Liver (tissue), 9 donors: ENCODE data around the gene GALNT4. TPM values are rescaled to one million over a fixed set of nuclear protein-coding genes. Genes with fewer than 3 reads are reported as not detected.

ENCODE experiments used
- DNase-seq: peaks from one replicate; pipeline ENCODE4 v3.0.0-alpha.2; 2017; ENCODE audit warnings: low spot score
- H3K27ac ChIP-seq, 2 donors: one replicate each; pipeline ENCODE4 v1.7.0; 2013; ENCODE audit warnings: inconsistent platforms in 2 of 2, low read length in 2 of 2, control low read depth in 1 of 2, low read depth in 1 of 2, mild to moderate bottlenecking in 1 of 2
- H3K27me3 ChIP-seq, 4 donors: one replicate each; pipeline versions ENCODE4 v1.6.1 to v1.7.0; 2013; ENCODE audit warnings: low read length in 3 of 4, inconsistent platforms in 1 of 4, mild to moderate bottlenecking in 1 of 4, moderate library complexity in 1 of 4; ENCODE audit not compliant: control insufficient read depth in 4 of 4, insufficient read depth in 4 of 4
- H3K36me3 ChIP-seq, 4 donors: one replicate each; pipeline versions ENCODE4 v1.6.1 to v1.7.0; 2013; ENCODE audit warnings: low read length in 3 of 4, mild to moderate bottlenecking in 3 of 4, low read depth in 1 of 4, moderate library complexity in 1 of 4; ENCODE audit not compliant: control insufficient read depth in 4 of 4, insufficient read depth in 3 of 4
- H3K4me1 ChIP-seq, 4 donors: one replicate each; pipeline versions ENCODE4 v1.6.1 to v1.7.0; 2013; ENCODE audit warnings: low read length in 3 of 4, mild to moderate bottlenecking in 3 of 4, moderate library complexity in 1 of 4; ENCODE audit not compliant: control insufficient read depth in 4 of 4, insufficient read depth in 4 of 4
- H3K4me3 ChIP-seq, 3 donors: one replicate each; pipeline versions ENCODE4 v1.6.1 to v1.7.0; 2013; ENCODE audit warnings: low read length in 3 of 3, control low read depth in 1 of 3, low read depth in 1 of 3, mild to moderate bottlenecking in 1 of 3
- H3K9ac ChIP-seq, 2 donors: one replicate each; pipeline ENCODE4 v1.7.0; 2013; ENCODE audit warnings: low read length in 2 of 2, mild to moderate bottlenecking in 2 of 2, moderate library complexity in 2 of 2, control low read depth in 1 of 2, low read depth in 1 of 2
- H3K9me3 ChIP-seq, 4 donors: one replicate each; pipeline versions ENCODE4 v1.6.1 to v1.7.0; 2013; ENCODE audit warnings: low read length in 3 of 4; ENCODE audit not compliant: control insufficient read depth in 4 of 4
- ATF3 ChIP-seq: IDR thresholded peaks from 2 replicates; pipeline ENCODE4 v1.6.1; 2016; ENCODE audit warnings: antibody characterized with exemption
- CTCF ChIP-seq: fragments of 150-350 bp; IDR thresholded peaks from 2 replicates; pipeline ENCODE4 v1.5.1; 2017; ENCODE audit warnings: improper control_type of control experiment, low read depth, low read length; ENCODE audit not compliant: missing input control
- FOXA2 ChIP-seq: IDR thresholded peaks from 2 replicates; pipeline ENCODE4 v1.6.1; 2016; ENCODE audit warnings: antibody characterized with exemption
- GABPA ChIP-seq, 2 donors: IDR thresholded peaks in 1 of 2; conservative IDR thresholded peaks in 1 of 2; 2 replicates each; pipeline ENCODE4 v1.6.1; 2016; ENCODE audit warnings: antibody characterized with exemption in 2 of 2, mild to moderate bottlenecking in 1 of 2, moderate library complexity in 1 of 2
- HNF4A ChIP-seq, 2 donors: conservative IDR thresholded peaks; 2 replicates each; pipeline ENCODE4 v1.6.1; 2016; ENCODE audit warnings: antibody characterized with exemption in 2 of 2, mild to moderate bottlenecking in 2 of 2
- JUND ChIP-seq, 2 donors: IDR thresholded peaks; 2 replicates each; pipeline ENCODE4 v1.6.1; 2016; ENCODE audit warnings: antibody characterized with exemption in 2 of 2
- MAX ChIP-seq: IDR thresholded peaks from 2 replicates; pipeline ENCODE4 v1.6.1; 2016; ENCODE audit warnings: antibody characterized with exemption
- NR2F2 ChIP-seq: IDR thresholded peaks from 2 replicates; pipeline ENCODE4 v1.6.1; 2016; ENCODE audit warnings: antibody characterized with exemption
- RAD21 ChIP-seq, 2 donors: IDR thresholded peaks; 2 replicates each; pipeline ENCODE4 v1.6.1; 2016; ENCODE audit warnings: antibody characterized with exemption in 2 of 2, mild to moderate bottlenecking in 2 of 2
- REST ChIP-seq: IDR thresholded peaks from 2 replicates; pipeline ENCODE4 v1.6.1; 2016; ENCODE audit warnings: antibody characterized with exemption, mild to moderate bottlenecking
- SP1 ChIP-seq: IDR thresholded peaks from 2 replicates; pipeline ENCODE4 v1.6.1; 2018; ENCODE audit warnings: antibody characterized with exemption, mild to moderate bottlenecking
- TAF1 ChIP-seq: conservative IDR thresholded peaks from 2 replicates; pipeline ENCODE4 v1.6.1; 2016; ENCODE audit warnings: antibody characterized with exemption, mild to moderate bottlenecking
- YY1 ChIP-seq: IDR thresholded peaks from 2 replicates; pipeline ENCODE4 v1.6.1; 2016; ENCODE audit warnings: antibody characterized with exemption, mild to moderate bottlenecking
- ZBTB33 ChIP-seq: IDR thresholded peaks from 2 replicates; pipeline ENCODE4 v1.6.1; 2016; ENCODE audit warnings: antibody characterized with exemption
- WGBS: extraction: QIAGEN DNeasy Blood & Tissue Kit; methylation state at CpG from one replicate; pipeline ENCODE4 v1.1.7; 2013; 5-methylcytosine and 5-hydroxymethylcytosine counted together
- polyA plus RNA-seq, 2 donors: library from polyadenylated mRNA; stranded (reverse) in 1 of 2; unstranded in 1 of 2; fragments of 200-250 nt in 1 of 2; fragments of >200 nt in 1 of 2; fragmentation: Nextera tagmentation in 1 of 2; extraction: Ambion mirVana in 1 of 2; gene quantifications; one replicate each; pipeline versions ENCODE4 v1.2.1 to v1.2.3, GENCODE V29; 2013 to 2015
- total RNA-seq, 2 donors: library from RNA; depleted of rRNA; stranded (reverse); fragments of >200 nt; gene quantifications; one replicate each; pipeline ENCODE4 v1.2.3, GENCODE V29; 2014
- donor health status: healthy.
- donor health status: healthy.
- donor health status: healthy.
- donor health status: healthy.
- donor health status: healthy.

Gene GALNT4
- total and polyA plus RNA-seq, 4 donors, result 1.7 to 17.1 (median 5.7) TPM

- WGBS, result 84% methylated on average over 6 of the region's 6 CpGs
- no peak overlapping the region for H3K4me3 ChIP-seq
- H3K27me3 ChIP-seq, result no peaks in the 10 kb centered on the region
- H3K9me3 ChIP-seq, result no peaks in the 10 kb centered on the region
- H3K9ac ChIP-seq, result no peak overlapping the region
- peaks cover 4 to 7% (median 6%) of the 10 kb centered on the region in 4 donors for H3K4me1 ChIP-seq
- DNase-seq, result no peak
- no peaks in the 10 kb centered on the region for H3K36me3 ChIP-seq
- no peak overlapping the region for H3K27ac ChIP-seq
- TF ChIP-seq ATF3 (no peak), NR2F2 (no peak), GABPA (IDR thresholded peaks at IDR 0.05 in 1 of 2, conservative IDR thresholded peaks at IDR 0.05 in 1 of 2) (no peak), CTCF (no peak), TAF1 (no peak), JUND (IDR thresholded peaks at IDR 0.05) (no peak), HNF4A (conservative IDR thresholded peaks at IDR 0.05) (no peak), RAD21 (IDR thresholded peaks at IDR 0.05) (no peak), ZBTB33 (no peak), SP1 (no peak), YY1 (no peak), MAX (no peak), FOXA2 (no peak), REST (no peak)
These were observed 49.2 kb downstream of the GALNT4 start for GRCh38 chr12:89475203-89475990.

- Histone ChIP-seq H3K36me3 (peaks cover 0 to 1% (median 0%) of the 10 kb centered on the region in 4 donors), H3K9ac (no peak overlapping the region), H3K9me3 (no peaks in the 10 kb centered on the region), H3K4me1 (peaks cover 4 to 7% (median 6%) of the 10 kb centered on the region in 4 donors), H3K4me3 (no peak overlapping the region), H3K27ac (no peak overlapping the region), H3K27me3 (no peaks in the 10 kb centered on the region)
- WGBS, result 61% methylated on average over 1 of the region's 1 CpG
- no peak for DNase-seq
- no peak for TF ChIP-seq ZBTB33
- no peak for TF ChIP-seq RAD21 (IDR thresholded peaks at IDR 0.05)
- no peak for TF ChIP-seq SP1
- TF ChIP-seq REST, result no peak
- TF ChIP-seq TAF1, result no peak
These were observed 50.0 kb downstream of the GALNT4 start for GRCh38 chr12:89474615-89475014.
